ENCODE results near the gene PRMT2.

Gene PRMT2

DNA sequence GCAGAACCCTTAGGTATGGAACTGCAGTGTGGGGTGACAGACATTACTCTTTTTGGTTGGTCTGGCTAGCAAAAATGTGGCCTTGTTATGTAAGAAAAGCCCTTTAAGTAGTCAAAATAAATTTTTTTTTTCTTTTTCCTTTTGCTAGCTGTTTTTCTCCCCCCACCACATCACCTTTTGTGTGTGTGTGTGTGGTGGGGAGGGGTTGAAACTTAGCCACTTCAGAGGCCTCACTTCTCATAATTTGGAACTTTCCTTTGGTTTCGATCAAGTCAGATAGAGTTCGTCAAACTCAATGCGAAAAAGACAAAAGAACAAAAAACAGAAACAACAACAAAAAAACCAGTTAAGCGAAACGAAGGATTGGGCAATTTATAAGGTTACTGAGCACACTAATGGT, 1.9 kb upstream of the PRMT2 start:
- TF ChIP-seq POLR2AphosphoS5 (IDR thresholded peaks at IDR 0.05; ENCODE audit: borderline replicate concordance, low read depth, low read length), result no peak
- TF ChIP-seq FOXP2 (optimal IDR thresholded peaks at IDR 0.05; ENCODE audit: control extremely low read depth, extremely low read length, insufficient read depth), result no peak
- TF ChIP-seq EZH2 (IDR thresholded peaks at IDR 0.05), result no peak
- H3K9ac ChIP-seq (ENCODE audit: insufficient read length), result no peak overlapping the region
- no peak for DNase-seq (ENCODE audit: low read depth, low spot score)
- H3K36me3 ChIP-seq (ENCODE audit: insufficient read depth, low read length), result peaks cover 12% of the 10 kb centered on the region
- H3K9me3 ChIP-seq (ENCODE audit: low read depth, low read length), result no peaks in the 10 kb centered on the region
- H3K4me3 ChIP-seq, result no peak overlapping the region
- H3K27ac ChIP-seq, result no peak overlapping the region

DNA sequence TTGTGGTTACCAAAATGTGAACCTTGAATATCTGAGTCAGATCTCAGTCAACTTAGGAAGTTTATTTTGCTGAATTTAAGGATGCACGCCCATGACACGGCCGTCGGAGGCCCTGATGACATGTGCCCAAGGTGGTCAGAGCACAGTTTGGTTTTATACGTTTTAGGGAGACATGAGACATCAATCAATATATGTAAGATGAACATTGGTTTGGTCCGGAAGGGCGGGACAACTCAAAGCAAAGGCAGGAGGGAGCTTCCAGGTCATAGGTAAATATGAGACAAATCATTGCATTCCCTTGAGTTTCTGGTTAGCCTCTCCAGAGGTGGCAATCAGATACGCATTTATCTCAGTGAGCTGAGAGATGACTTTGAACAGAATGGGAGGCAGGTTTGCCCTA, 1.0 kb upstream of the PRMT2 start:
- peak overlapping the region; percentile 90; the same call in 1 of the 2 replicates for H3K27ac ChIP-seq
- no peak for DNase-seq (ENCODE audit: low read depth, low spot score)
- peak overlapping the region; percentile 97 for H3K4me3 ChIP-seq
- no peaks in the 10 kb centered on the region for H3K9me3 ChIP-seq (ENCODE audit: low read depth, low read length)
- H3K9ac ChIP-seq (ENCODE audit: insufficient read length), result peak overlapping the region; percentile 93
- no peak for TF ChIP-seq POLR2AphosphoS5 (IDR thresholded peaks at IDR 0.05; ENCODE audit: borderline replicate concordance, low read depth, low read length)
- TF ChIP-seq EZH2 (IDR thresholded peaks at IDR 0.05), result no peak
- TF ChIP-seq FOXP2 (optimal IDR thresholded peaks at IDR 0.05; ENCODE audit: control extremely low read depth, extremely low read length, insufficient read depth), result no peak
- H3K36me3 ChIP-seq (ENCODE audit: insufficient read depth, low read length), result peaks cover 12% of the 10 kb centered on the region

DNA sequence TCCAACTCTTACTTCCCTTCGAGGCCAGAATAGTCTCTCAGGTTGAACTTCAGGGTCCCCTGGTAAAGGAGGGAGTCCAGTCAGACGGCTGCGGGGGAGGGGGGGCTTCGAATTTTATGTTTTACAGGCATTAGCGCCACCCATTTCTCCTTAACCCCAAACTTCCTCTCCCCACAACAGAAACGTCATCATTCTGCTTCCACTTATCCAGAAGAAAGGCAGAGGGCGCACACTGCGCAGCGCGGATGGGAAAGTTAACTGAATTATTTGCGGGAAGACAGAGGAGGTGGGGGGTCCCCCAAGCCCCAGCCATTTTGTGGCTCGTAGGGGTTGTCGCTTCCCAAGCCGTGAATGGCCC, 529 bp upstream of the PRMT2 start:
- H3K4me3 ChIP-seq, result peak overlapping the region; percentile 97
- DNase-seq (ENCODE audit: low read depth, low spot score), result peak; percentile 69
- peaks cover 12% of the 10 kb centered on the region for H3K36me3 ChIP-seq (ENCODE audit: insufficient read depth, low read length)
- TF ChIP-seq EZH2 (IDR thresholded peaks at IDR 0.05) (no peak), FOXP2 (optimal IDR thresholded peaks at IDR 0.05; ENCODE audit: control extremely low read depth, extremely low read length, insufficient read depth) (no peak)
- no peaks in the 10 kb centered on the region for H3K9me3 ChIP-seq (ENCODE audit: low read depth, low read length)
- peak overlapping the region; percentile 90 for H3K27ac ChIP-seq
- peak overlapping the region; percentile 93 for H3K9ac ChIP-seq (ENCODE audit: insufficient read length)

DNA sequence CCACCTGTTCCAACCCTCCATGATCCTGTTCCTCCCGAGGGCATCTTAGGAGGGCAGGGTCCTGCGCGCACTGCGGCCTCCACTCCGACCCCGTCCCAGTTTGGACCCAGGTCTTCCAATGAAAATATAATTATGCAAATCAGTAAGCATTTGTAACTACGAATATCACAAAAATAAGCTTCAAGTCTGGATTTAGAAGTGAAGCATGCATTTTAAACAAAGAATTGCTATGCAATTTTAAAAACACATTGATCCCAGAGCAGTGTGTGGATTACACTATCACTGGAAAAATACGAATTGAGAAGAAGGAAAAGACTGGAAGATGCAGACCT, 673 bp downstream of the PRMT2 start:
- Histone ChIP-seq H3K27ac (no peak overlapping the region), H3K4me3 (peak overlapping the region; percentile 97), H3K36me3 (ENCODE audit: insufficient read depth, low read length) (peaks cover 18% of the 10 kb centered on the region), H3K9ac (ENCODE audit: insufficient read length) (peak overlapping the region; percentile 73), H3K9me3 (ENCODE audit: low read depth, low read length) (no peaks in the 10 kb centered on the region)
- DNase-seq (ENCODE audit: low read depth, low spot score), result no peak
- TF ChIP-seq FOXP2 (optimal IDR thresholded peaks at IDR 0.05; ENCODE audit: control extremely low read depth, extremely low read length, insufficient read depth) (no peak), POLR2AphosphoS5 (IDR thresholded peaks at IDR 0.05; ENCODE audit: borderline replicate concordance, low read depth, low read length) (no peak), EZH2 (IDR thresholded peaks at IDR 0.05) (no peak)

DNA sequence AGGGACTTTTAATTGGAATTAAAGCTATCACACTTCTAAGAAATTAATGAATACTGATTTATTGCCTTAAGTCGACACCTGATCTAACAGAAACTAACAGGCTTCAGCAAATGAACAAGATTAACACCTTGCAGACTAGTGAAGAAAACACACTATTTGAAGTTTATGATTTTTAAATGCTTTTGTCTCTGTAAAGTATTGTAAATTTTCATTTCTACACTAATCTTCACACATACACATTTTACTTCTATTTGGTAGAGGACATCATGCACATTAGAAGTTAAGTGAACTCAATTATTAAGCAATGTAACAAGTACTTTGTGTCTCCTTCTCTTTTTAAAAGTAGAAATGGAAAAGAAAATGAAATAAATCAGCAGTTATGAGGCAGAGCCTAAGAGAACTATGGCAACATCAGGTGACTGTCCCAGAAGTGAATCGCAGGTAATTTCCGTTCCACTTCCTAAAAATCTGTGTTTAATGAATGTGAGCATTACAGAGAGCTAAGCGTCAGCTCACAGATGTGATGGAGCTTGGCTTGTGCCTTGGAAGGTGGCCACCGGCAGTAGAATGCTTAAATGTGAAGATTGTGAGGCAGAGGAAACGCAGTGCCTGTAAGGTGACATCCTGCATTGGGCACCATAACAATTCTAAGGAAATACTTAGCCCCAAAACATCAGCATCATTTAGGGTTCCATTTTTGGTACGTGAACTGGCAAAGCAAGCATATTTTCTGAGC, 1.2 kb downstream of the PRMT2 start:
- Histone ChIP-seq H3K27ac (no peak overlapping the region), H3K9ac (ENCODE audit: insufficient read length) (peak overlapping the region; percentile 73), H3K4me3 (peak overlapping the region; percentile 97), H3K36me3 (ENCODE audit: insufficient read depth, low read length) (peaks cover 24% of the 10 kb centered on the region), H3K9me3 (ENCODE audit: low read depth, low read length) (no peaks in the 10 kb centered on the region)
- TF ChIP-seq EZH2 (IDR thresholded peaks at IDR 0.05) (no peak), POLR2AphosphoS5 (IDR thresholded peaks at IDR 0.05; ENCODE audit: borderline replicate concordance, low read depth, low read length) (no peak), FOXP2 (optimal IDR thresholded peaks at IDR 0.05; ENCODE audit: control extremely low read depth, extremely low read length, insufficient read depth) (no peak)
- no peak for DNase-seq (ENCODE audit: low read depth, low spot score)

DNA sequence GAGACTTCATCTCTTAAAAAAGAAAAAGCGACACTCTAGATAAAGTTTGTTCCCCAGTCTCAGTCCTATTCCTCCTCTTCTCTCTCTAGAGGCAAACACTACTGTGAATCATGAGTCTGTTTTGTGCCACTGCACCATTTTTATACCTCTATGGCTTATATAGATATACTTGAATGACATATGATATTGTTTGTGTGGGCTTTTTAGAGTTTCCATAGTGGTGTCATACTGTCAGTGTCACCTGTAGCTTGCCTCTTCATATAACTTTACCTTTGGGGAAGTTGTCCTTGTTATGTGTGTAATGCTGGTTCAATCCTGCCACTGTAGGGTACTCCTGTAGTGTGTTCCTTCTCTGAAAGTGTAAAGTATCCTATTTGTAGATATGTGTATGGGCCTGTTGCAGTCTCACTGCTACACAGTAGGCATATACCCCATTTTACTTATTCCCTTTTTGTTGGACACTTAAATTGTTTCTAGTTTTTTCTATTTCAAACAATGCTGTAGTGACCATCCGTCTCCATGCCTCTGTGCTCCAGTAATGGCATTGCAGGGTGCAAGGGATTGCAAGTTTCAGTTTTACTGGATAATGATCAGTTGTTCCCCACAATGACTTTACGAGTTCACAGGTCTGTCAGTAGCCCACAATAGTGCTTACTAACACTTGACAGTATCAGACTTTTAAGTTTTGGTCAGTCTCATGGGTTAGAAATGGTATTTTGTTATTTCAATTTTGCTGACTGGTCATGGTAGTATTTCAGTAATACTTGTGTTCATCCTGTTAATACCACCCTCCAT, 2.7 kb downstream of the PRMT2 start:
- TF ChIP-seq POLR2AphosphoS5 (IDR thresholded peaks at IDR 0.05; ENCODE audit: borderline replicate concordance, low read depth, low read length), result no peak
- no peak for TF ChIP-seq EZH2 (IDR thresholded peaks at IDR 0.05)
- TF ChIP-seq FOXP2 (optimal IDR thresholded peaks at IDR 0.05; ENCODE audit: control extremely low read depth, extremely low read length, insufficient read depth), result no peak
- H3K4me3 ChIP-seq, result peak overlapping the region; percentile 15
- no peak for DNase-seq (ENCODE audit: low read depth, low spot score)
- no peaks in the 10 kb centered on the region for H3K9me3 ChIP-seq (ENCODE audit: low read depth, low read length)
- H3K36me3 ChIP-seq (ENCODE audit: insufficient read depth, low read length), result peaks cover 27% of the 10 kb centered on the region
- peak overlapping the region; percentile 49; the same call in 1 of the 2 replicates for H3K27ac ChIP-seq
- no peak overlapping the region for H3K9ac ChIP-seq (ENCODE audit: insufficient read length)

GRCh38 chr21:46639489-46640386, 4.3 kb downstream of the PRMT2 start:
- TF ChIP-seq FOXP2 (optimal IDR thresholded peaks at IDR 0.05; ENCODE audit: control extremely low read depth, extremely low read length, insufficient read depth) (no peak), POLR2AphosphoS5 (IDR thresholded peaks at IDR 0.05; ENCODE audit: borderline replicate concordance, low read depth, low read length) (no peak), EZH2 (IDR thresholded peaks at IDR 0.05) (no peak)
- H3K9me3 ChIP-seq (ENCODE audit: low read depth, low read length), result no peaks in the 10 kb centered on the region
- peak overlapping the region; percentile 26; the same call in 1 of the 2 replicates for H3K4me3 ChIP-seq
- DNase-seq (ENCODE audit: low read depth, low spot score), result peak; percentile 40
- peak overlapping the region; percentile 45 for H3K9ac ChIP-seq (ENCODE audit: insufficient read length)
- no peak overlapping the region; the same call in 1 of the 2 replicates for H3K27ac ChIP-seq
- H3K36me3 ChIP-seq (ENCODE audit: insufficient read depth, low read length), result peaks cover 42% of the 10 kb centered on the region

DNA sequence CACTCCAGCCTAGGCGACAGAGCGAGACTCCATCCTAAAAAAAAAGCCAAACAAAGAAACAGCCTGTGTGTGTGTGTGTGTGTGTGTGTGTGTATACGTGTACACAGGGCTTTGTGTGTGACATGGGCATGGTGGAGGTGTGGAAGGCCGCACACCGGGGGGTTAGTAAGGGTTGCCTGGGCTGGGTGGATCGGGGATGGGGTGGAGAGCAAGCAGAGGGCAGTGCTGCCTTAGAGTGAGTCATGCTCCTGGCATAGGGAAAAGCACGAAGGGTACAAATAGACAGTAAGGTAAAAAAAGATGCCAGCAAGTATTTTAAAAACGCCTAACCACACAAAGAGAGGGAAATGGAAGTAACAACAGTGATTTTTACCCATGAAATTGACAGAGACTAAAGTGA, 6.2 kb downstream of the PRMT2 start:
- Histone ChIP-seq H3K9me3 (ENCODE audit: low read depth, low read length) (no peaks in the 10 kb centered on the region), H3K27ac (no peak overlapping the region), H3K36me3 (ENCODE audit: insufficient read depth, low read length) (peaks cover 57% of the 10 kb centered on the region), H3K4me3 (no peak overlapping the region), H3K9ac (ENCODE audit: insufficient read length) (no peak overlapping the region)
- DNase-seq (ENCODE audit: low read depth, low spot score), result no peak
- TF ChIP-seq POLR2AphosphoS5 (IDR thresholded peaks at IDR 0.05; ENCODE audit: borderline replicate concordance, low read depth, low read length), result no peak

Data from SK-N-MC (cell line).